ENCODE measurements around the gene RAB3GAP1.
"Not testable (repeated sequence)": the region's sequence is repeated elsewhere in the genome, so short reads cannot be mapped to it uniquely, and the experiment has no call there.

DNA sequence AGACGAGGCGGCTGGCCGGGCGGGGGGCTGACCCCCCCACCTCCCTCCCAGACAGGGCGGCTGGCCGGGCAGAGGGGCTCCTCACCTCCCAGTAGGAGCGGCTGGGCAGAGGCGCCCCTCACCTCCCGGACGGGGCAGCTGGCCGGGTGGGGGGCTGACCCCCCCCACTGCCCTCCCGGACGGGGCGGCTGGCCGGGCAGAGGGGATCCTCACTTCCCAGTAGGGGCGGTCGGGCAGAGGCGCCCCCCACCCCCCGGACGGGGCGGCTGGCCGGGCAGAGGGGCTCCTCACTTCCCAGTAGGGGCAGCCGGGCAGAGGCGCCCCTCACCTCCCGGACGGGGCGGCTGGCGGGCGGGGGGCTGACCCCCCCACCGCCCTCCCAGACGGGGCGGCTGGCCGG is 18.9 kb upstream of the RAB3GAP1 start:
- TF ChIP-seq, protein P1, sequence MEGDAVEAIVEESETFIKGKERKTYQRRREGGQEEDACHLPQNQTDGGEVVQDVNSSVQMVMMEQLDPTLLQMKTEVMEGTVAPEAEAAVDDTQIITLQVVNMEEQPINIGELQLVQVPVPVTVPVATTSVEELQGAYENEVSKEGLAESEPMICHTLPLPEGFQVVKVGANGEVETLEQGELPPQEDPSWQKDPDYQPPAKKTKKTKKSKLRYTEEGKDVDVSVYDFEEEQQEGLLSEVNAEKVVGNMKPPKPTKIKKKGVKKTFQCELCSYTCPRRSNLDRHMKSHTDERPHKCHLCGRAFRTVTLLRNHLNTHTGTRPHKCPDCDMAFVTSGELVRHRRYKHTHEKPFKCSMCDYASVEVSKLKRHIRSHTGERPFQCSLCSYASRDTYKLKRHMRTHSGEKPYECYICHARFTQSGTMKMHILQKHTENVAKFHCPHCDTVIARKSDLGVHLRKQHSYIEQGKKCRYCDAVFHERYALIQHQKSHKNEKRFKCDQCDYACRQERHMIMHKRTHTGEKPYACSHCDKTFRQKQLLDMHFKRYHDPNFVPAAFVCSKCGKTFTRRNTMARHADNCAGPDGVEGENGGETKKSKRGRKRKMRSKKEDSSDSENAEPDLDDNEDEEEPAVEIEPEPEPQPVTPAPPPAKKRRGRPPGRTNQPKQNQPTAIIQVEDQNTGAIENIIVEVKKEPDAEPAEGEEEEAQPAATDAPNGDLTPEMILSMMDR (IDR thresholded peaks at IDR 0.05; ENCODE audit: low read length), result not testable (repeated sequence)
- not testable (repeated sequence) for TF ChIP-seq EZH2 (IDR thresholded peaks at IDR 0.05; ENCODE audit: borderline replicate concordance, low read length)

Measured in OCI-LY1 (cell line).